WTC11 (cell line): ENCODE data around the gene UBD.

Experiments used
- CTCF ChIP-seq: fragments of 200-600 bp; IDR thresholded peaks from 2 replicates; pipeline ENCODE4 v1.8.0; 2022; ENCODE audit warnings: antibody characterized with exemption
- JUN ChIP-seq: sonication (generic); formaldehyde crosslinking; IDR thresholded peaks from 2 replicates; pipeline ENCODE4 v1.8.0; 2023; ENCODE audit warnings: mild to moderate bottlenecking, missing genetic modification reagents
- MAX ChIP-seq: sonication (generic); formaldehyde crosslinking; IDR thresholded peaks from 2 replicates; pipeline ENCODE4 v1.8.0; 2022; ENCODE audit warnings: mild to moderate bottlenecking, missing genetic modification reagents
- NR3C1 ChIP-seq: sonication (generic); formaldehyde crosslinking; conservative IDR thresholded peaks from 2 replicates; pipeline ENCODE4 v1.8.1; 2023; ENCODE audit warnings: low read depth, mild to moderate bottlenecking, missing genetic modification reagents
- RELA ChIP-seq: sonication (generic); formaldehyde crosslinking; IDR thresholded peaks from 2 replicates; pipeline ENCODE4 v1.8.1; 2022; ENCODE audit warnings: missing genetic modification reagents, mild to moderate bottlenecking, borderline replicate concordance
- STAT6 ChIP-seq: sonication (generic); formaldehyde crosslinking; conservative IDR thresholded peaks from 2 replicates; pipeline ENCODE4 v1.8.1; 2023; ENCODE audit warnings: mild to moderate bottlenecking, low read depth, missing genetic modification reagents, moderate library complexity
- USF2 ChIP-seq: sonication (generic); formaldehyde crosslinking; IDR thresholded peaks from 2 replicates; pipeline ENCODE4 v1.8.1; 2023; ENCODE audit warnings: mild to moderate bottlenecking, missing genetic modification reagents, moderate library complexity
- ZBTB21 ChIP-seq: sonication (generic); formaldehyde crosslinking; IDR thresholded peaks from 2 replicates; pipeline ENCODE4 v1.8.1; 2023; ENCODE audit warnings: mild to moderate bottlenecking, missing genetic modification reagents, borderline replicate concordance
- ZNF121 ChIP-seq: sonication (generic); formaldehyde crosslinking; IDR thresholded peaks from 2 replicates; pipeline ENCODE4 v1.8.0; 2023; ENCODE audit warnings: missing genetic modification reagents
- ZNF416 ChIP-seq: fragments of 250-450 bp; sonication (Bioruptor Pico); IDR thresholded peaks from 2 replicates; pipeline ENCODE4 v1.9.0; 2021; ENCODE audit warnings: mild to moderate bottlenecking, inconsistent platforms

- TF ChIP-seq CTCF (no peak), ZBTB21 (CRISPR knock-in tag) (no peak), NR3C1 (CRISPR knock-in tag) (no peak), ZNF416 (CRISPR knock-in tag) (no peak), RELA (CRISPR knock-in tag) (no peak), STAT6 (CRISPR knock-in tag) (no peak), USF2 (CRISPR knock-in tag) (no peak), ZNF121 (CRISPR knock-in tag) (no peak), MAX (CRISPR knock-in tag) (no peak), JUN (no peak)
Measured at GRCh38 chr6:29567541-29567940, 8.0 kb upstream of the UBD start.
